RWPE1 (cell line): ENCODE results near the gene TANK.
A peak's percentile ranks its signal among the peaks of the same experiment; 100 is the strongest.
"Not testable (repeated sequence)": the region's sequence is repeated elsewhere in the genome, so short reads cannot be mapped to it uniquely, and the experiment has no call there.

Experiments used
- CTCF ChIA-PET: fragments of 350-600 bp; sonication (Branson Sonifier 250); formaldehyde crosslinking; extraction: SDS; loops from one replicate; lab custom pipeline; 2021; lab: Yijun Ruan, JAX
- POLR2A ChIA-PET: fragments of 400-600 bp; formaldehyde crosslinking; extraction: SDS; loops from one replicate; lab custom pipeline; 2020; ENCODE audit warnings: antibody characterized with exemption; ENCODE audit not compliant: low non-redundant PET; lab: Yijun Ruan, JAX
- DNase-seq: peaks from one replicate; pipeline ENCODE4 v3.0.0; 2012; ENCODE audit warnings: low spot score
- H3K27ac ChIP-seq: fragments of 450-650 bp; 2 replicates; pipeline ENCODE4 v1.5.1; 2017
- TF ChIP-seq, protein P1 (sequence below): fragments of 450-650 bp; conservative IDR thresholded peaks from 2 replicates; pipeline ENCODE4 v1.5.1; 2017; ENCODE audit warnings: low read depth, mild to moderate bottlenecking

TANK gene

GRCh38 chr2:161131074-161131680, 29.1 kb upstream of the TANK start:
- ChIA-PET CTCF (no interaction called here), POLR2A (no interaction called here)
- H3K27ac ChIP-seq: no peak overlapping the region
- TF ChIP-seq, protein P1, sequence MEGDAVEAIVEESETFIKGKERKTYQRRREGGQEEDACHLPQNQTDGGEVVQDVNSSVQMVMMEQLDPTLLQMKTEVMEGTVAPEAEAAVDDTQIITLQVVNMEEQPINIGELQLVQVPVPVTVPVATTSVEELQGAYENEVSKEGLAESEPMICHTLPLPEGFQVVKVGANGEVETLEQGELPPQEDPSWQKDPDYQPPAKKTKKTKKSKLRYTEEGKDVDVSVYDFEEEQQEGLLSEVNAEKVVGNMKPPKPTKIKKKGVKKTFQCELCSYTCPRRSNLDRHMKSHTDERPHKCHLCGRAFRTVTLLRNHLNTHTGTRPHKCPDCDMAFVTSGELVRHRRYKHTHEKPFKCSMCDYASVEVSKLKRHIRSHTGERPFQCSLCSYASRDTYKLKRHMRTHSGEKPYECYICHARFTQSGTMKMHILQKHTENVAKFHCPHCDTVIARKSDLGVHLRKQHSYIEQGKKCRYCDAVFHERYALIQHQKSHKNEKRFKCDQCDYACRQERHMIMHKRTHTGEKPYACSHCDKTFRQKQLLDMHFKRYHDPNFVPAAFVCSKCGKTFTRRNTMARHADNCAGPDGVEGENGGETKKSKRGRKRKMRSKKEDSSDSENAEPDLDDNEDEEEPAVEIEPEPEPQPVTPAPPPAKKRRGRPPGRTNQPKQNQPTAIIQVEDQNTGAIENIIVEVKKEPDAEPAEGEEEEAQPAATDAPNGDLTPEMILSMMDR: no peak
- DNase-seq: no peak

- no peak overlapping the region for H3K27ac ChIP-seq
- TF ChIP-seq, protein P1: no peak
- CTCF ChIA-PET: no interaction called here
Measured at GRCh38 chr2:161131804-161132203, 28.4 kb upstream of the TANK start.

DNA sequence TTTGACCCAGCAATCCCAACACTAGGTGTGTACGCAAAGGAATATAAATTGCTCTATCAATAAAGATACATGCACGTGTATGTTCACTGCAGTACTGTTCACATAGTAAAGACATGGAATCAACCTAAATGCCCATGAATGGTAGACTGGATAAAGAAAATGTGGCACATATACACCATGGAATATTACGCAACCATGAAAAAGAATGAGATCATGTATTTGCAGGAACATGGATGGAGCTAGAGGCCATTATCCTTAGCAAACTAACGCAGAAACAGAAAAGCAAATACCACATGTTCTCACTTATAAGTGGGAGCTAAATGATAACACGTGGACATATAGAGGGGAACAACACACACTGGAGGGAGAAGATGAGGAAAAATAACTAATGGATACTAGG, 27.8 kb upstream of the TANK start:
- H3K27ac ChIP-seq, CTCF ChIA-PET, POLR2A ChIA-PET, DNase-seq: not testable (repeated sequence)

More at GRCh38 chr2:161131804-161132203, 28.4 kb upstream of the TANK start:
- POLR2A ChIA-PET: no interaction called here
- no peak for DNase-seq

GRCh38 chr2:161133366-161133765, 26.9 kb upstream of the TANK start:
- POLR2A ChIA-PET: no interaction called here
- H3K27ac ChIP-seq: no peak overlapping the region
- TF ChIP-seq, protein P1: no peak
- CTCF ChIA-PET: no interaction called here
- DNase-seq: no peak

DNA sequence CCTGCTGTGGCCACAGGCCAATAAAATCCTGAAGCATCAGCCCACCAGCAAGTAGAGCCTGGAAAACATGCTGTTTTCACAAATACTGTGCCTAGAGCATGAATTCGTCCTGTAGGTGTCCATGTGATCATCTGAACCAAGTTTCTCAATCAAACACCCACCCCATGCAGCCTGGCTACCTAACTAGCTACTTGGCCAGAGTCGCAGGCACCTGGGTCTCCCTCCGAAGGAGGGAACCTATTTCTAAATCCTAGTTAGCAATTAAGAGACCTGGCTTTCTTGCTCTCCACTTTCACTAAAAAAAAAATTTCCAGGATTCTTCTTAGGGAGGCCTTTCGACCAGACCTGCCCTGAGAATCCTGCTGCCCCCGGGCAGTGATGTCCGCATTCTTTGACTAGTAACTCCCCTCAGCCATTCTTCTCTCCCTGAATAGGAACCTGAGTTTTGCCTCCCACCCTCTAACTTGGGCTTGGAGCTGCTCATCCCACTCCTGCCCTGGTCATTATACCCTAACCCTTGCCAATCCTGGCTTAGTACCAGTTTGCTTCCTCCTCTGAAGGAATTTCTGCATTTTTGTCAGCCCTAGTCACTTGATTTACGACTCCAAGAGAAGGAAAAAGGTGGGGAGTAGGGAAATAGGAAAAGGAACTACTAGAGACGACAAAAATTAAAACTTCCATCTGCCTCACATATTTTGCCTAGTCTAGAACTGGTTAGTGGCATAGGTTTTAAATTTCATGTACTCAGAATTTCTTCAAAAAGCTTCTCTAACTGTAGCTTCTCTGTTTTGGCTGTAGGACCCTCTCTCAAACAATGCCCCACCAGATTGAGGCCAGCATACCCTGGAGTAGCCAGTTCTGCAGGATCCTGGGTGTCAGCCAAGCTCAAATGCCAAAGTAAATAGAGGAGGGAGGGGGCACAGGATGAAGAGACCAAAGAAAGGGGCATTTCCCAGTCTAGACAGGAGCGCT, 25.4 kb upstream of the TANK start:
- ChIA-PET POLR2A (interaction anchor here (0.5 kb wide), 1 partner anchor 60 kb away, joined by 3 read pairs; no protein-coding TSS in a partner anchor), CTCF (interaction anchor here (0.7 kb wide), 2 partner anchors 18 to 707 kb away, joined by 3 read pairs; no protein-coding TSS in a partner anchor)
- peak overlapping the region; percentile 88 for H3K27ac ChIP-seq
- peak; percentile 50 for DNase-seq
- TF ChIP-seq, protein P1: no peak

DNA sequence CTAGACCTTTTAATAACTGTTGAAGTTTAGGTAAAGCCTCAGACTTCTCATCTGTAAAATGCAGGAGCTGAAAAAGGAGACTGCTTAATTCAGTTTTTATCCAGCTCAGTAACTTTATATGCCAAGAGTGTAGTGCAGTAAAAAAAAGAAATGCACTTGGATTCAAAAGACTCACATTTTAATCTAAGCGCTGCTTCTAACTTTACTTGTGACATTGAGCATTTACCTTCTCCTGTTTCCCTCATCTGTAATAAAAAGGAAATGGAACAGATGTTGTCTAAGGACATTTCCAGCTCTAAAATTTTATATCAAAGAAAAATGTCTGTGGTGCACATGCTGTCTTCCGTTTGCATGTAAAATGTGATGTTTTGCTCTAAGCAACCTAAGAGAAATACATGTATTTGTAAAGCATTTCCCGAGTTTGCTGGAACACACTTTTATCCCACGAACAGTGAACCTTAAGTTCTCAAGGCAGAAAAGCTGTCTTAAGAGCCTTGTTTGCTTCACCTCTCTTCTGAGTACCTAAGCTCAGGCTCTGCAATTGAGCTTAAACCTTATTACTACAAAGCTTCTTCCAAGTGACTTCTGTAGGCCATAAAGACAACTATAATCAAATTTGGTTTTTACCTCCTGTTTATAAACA, 24.2 kb upstream of the TANK start:
- ChIA-PET CTCF (no interaction called here), POLR2A (no interaction called here)
- TF ChIP-seq, protein P1: no peak
- no peak for DNase-seq
- no peak overlapping the region for H3K27ac ChIP-seq
